HEK293 (cell line): ENCODE data around the gene EML1.

ENCODE experiments used
- ELK4 ChIP-seq: IDR thresholded peaks from 2 replicates; pipeline ENCODE4 v1.6.1; 2011; ENCODE audit warnings: mild to moderate bottlenecking, low read depth, low read length, borderline replicate concordance
- INSM2 ChIP-seq: fragments of 450-650 bp; formaldehyde crosslinking; IDR thresholded peaks from 2 replicates; pipeline ENCODE4 v1.5.1; 2016; ENCODE audit warnings: missing biosample characterization, missing genetic modification characterization
- KLF17 ChIP-seq: fragments of 450-650 bp; formaldehyde crosslinking; IDR thresholded peaks from 2 replicates; pipeline ENCODE4 v1.5.1; 2016; ENCODE audit warnings: missing biosample characterization, missing genetic modification characterization
- OVOL3 ChIP-seq: fragments of 450-650 bp; formaldehyde crosslinking; IDR thresholded peaks from 2 replicates; pipeline ENCODE4 v1.5.1; 2016; ENCODE audit warnings: missing biosample characterization, missing genetic modification characterization
- PRDM4 ChIP-seq: fragments of 450-650 bp; formaldehyde crosslinking; IDR thresholded peaks from 2 replicates; pipeline ENCODE4 v1.5.1; 2017; ENCODE audit warnings: missing biosample characterization, missing genetic modification characterization
- SCRT2 ChIP-seq: fragments of 450-650 bp; formaldehyde crosslinking; IDR thresholded peaks from 2 replicates; pipeline ENCODE4 v1.5.1; 2016; ENCODE audit warnings: missing biosample characterization, missing genetic modification characterization
- ZBTB10 ChIP-seq: fragments of 450-650 bp; formaldehyde crosslinking; IDR thresholded peaks from 2 replicates; pipeline ENCODE4 v1.5.1; 2016; ENCODE audit warnings: missing biosample characterization, missing genetic modification characterization
- ZFP41 ChIP-seq: fragments of 450-650 bp; formaldehyde crosslinking; IDR thresholded peaks from 2 replicates; pipeline ENCODE4 v1.5.1; 2016; ENCODE audit warnings: missing biosample characterization, missing genetic modification characterization, borderline replicate concordance
- ZNF239 ChIP-seq: fragments of 450-650 bp; formaldehyde crosslinking; IDR thresholded peaks from 2 replicates; pipeline ENCODE4 v1.5.1; 2016; ENCODE audit warnings: missing biosample characterization, missing genetic modification characterization
- ZNF24 ChIP-seq: fragments of 450-650 bp; formaldehyde crosslinking; IDR thresholded peaks from 2 replicates; pipeline ENCODE4 v1.5.1; 2016; ENCODE audit warnings: missing biosample characterization, missing genetic modification characterization
- ZNF311 ChIP-seq: fragments of 450-650 bp; formaldehyde crosslinking; IDR thresholded peaks from 2 replicates; pipeline ENCODE4 v1.5.1; 2017; ENCODE audit warnings: missing biosample characterization, missing genetic modification characterization, borderline replicate concordance
- ZNF391 ChIP-seq: fragments of 450-650 bp; formaldehyde crosslinking; IDR thresholded peaks from 2 replicates; pipeline ENCODE4 v1.5.1; 2016; ENCODE audit warnings: low read depth, missing biosample characterization, missing genetic modification characterization, borderline replicate concordance
- ZNF426 ChIP-seq: fragments of 450-650 bp; formaldehyde crosslinking; IDR thresholded peaks from 2 replicates; pipeline ENCODE4 v1.5.1; 2017; ENCODE audit warnings: missing biosample characterization, missing genetic modification characterization, mild to moderate bottlenecking, inconsistent platforms, moderate library complexity
- ZNF501 ChIP-seq: fragments of 450-650 bp; formaldehyde crosslinking; IDR thresholded peaks from 2 replicates; pipeline ENCODE4 v1.5.1; 2016; ENCODE audit warnings: missing biosample characterization, missing genetic modification characterization
- ZNF513 ChIP-seq: fragments of 450-650 bp; IDR thresholded peaks from 2 replicates; pipeline ENCODE4 v1.5.1; 2018; ENCODE audit warnings: missing biosample characterization, missing genetic modification characterization
- ZNF518A ChIP-seq: fragments of 450-650 bp; formaldehyde crosslinking; conservative IDR thresholded peaks from 2 replicates; pipeline ENCODE4 v1.5.1; 2016; ENCODE audit warnings: low read depth, missing biosample characterization, missing genetic modification characterization
- ZNF529 ChIP-seq: fragments of 450-650 bp; formaldehyde crosslinking; IDR thresholded peaks from 2 replicates; pipeline ENCODE4 v1.5.1; 2017; ENCODE audit warnings: missing genetic modification characterization, missing biosample characterization; ENCODE audit not compliant: insufficient replicate concordance
- ZNF610 ChIP-seq: fragments of 450-650 bp; formaldehyde crosslinking; IDR thresholded peaks from 2 replicates; pipeline ENCODE4 v1.5.1; 2016; ENCODE audit warnings: missing biosample characterization, missing genetic modification characterization, borderline replicate concordance
- ZNF670 ChIP-seq: fragments of 450-650 bp; formaldehyde crosslinking; IDR thresholded peaks from 2 replicates; pipeline ENCODE4 v1.5.1; 2016; ENCODE audit warnings: missing biosample characterization, missing genetic modification characterization, low read depth
- ZNF837 ChIP-seq: fragments of 450-650 bp; formaldehyde crosslinking; IDR thresholded peaks from 2 replicates; pipeline ENCODE4 v1.5.1; 2016; ENCODE audit warnings: missing biosample characterization, missing genetic modification characterization
- ZSCAN5A ChIP-seq: fragments of 450-650 bp; formaldehyde crosslinking; IDR thresholded peaks from 2 replicates; pipeline ENCODE4 v1.5.1; 2016; ENCODE audit warnings: missing biosample characterization, missing genetic modification characterization

Gene EML1

GRCh38 chr14:99758121-99758821, 34.9 kb upstream of the EML1 start (continued):
- TF ChIP-seq ZNF513 (no peak), INSM2 (no peak), ZFP41 (tag by site-specific recombination) (no peak), ZNF501 (tag by site-specific recombination) (no peak), ELK4 (no peak), ZBTB10 (tag by site-specific recombination) (no peak), ZNF311 (tag by site-specific recombination) (no peak), ZNF239 (tag by site-specific recombination) (no peak), OVOL3 (no peak), ZNF529 (tag by site-specific recombination) (no peak), ZNF670 (tag by site-specific recombination) (no peak), ZNF24 (tag by site-specific recombination) (no peak), PRDM4 (tag by site-specific recombination) (no peak), ZNF518A (no peak), ZNF837 (tag by site-specific recombination) (no peak), ZNF426 (no peak), SCRT2 (tag by site-specific recombination) (no peak), ZNF391 (tag by site-specific recombination) (no peak), KLF17 (peak; percentile 70), ZSCAN5A (tag by site-specific recombination) (no peak), ZNF610 (tag by site-specific recombination) (no peak)
